Keratinocyte (primary cell): ENCODE measurements around the gene CEACAM6. TPM values are rescaled to one million over a fixed set of nuclear protein-coding genes. Genes with fewer than 3 reads are reported as not detected.

ENCODE experiments used
- DNase-seq: peaks from one replicate; pipeline ENCODE4 v3.0.0-alpha.2; 2011; ENCODE audit warnings: low read depth, missing footprints, low spot score
- FAIRE-seq: peaks from 2 replicates; lab custom pipeline; 2011; peaks lifted over from hg19 to GRCh38; lab: Jason Lieb, UNC
- H2AFZ ChIP-seq: 2 replicates; pipeline ENCODE4 v1.6.0; 2012; ENCODE audit warnings: low read length, control low read depth, inconsistent platforms; ENCODE audit not compliant: control insufficient read depth
- H3K27ac ChIP-seq: 2 replicates; pipeline ENCODE4 v1.5.1; 2011; ENCODE audit warnings: low read length; ENCODE audit not compliant: control insufficient read depth, insufficient read depth
- H3K27me3 ChIP-seq: 3 replicates; pipeline ENCODE4 v1.6.0; 2011; ENCODE audit warnings: low read length; ENCODE audit not compliant: control insufficient read depth, insufficient read depth; ENCODE audit errors: extremely low read depth
- H3K36me3 ChIP-seq, 2 experiments: 2 replicates in 1 of 2; 3 replicates in 1 of 2; pipeline ENCODE4 v1.5.1; 2011; ENCODE audit warnings: low read length in 2 of 2, mild to moderate bottlenecking in 1 of 2; ENCODE audit not compliant: control insufficient read depth in 2 of 2, insufficient read depth in 2 of 2; ENCODE audit errors: extremely low read depth in 1 of 2
- H3K4me1 ChIP-seq: 3 replicates; pipeline ENCODE4 v1.5.1; 2011; ENCODE audit warnings: low read length; ENCODE audit not compliant: control insufficient read depth, insufficient read depth; ENCODE audit errors: extremely low read depth
- H3K4me2 ChIP-seq: 3 replicates; pipeline ENCODE4 v1.6.0; 2011; ENCODE audit warnings: low read depth, low read length; ENCODE audit not compliant: control insufficient read depth, insufficient read depth; ENCODE audit errors: extremely low read depth
- H3K4me3 ChIP-seq, 3 experiments: fragments of 200-600 bp in 1 of 3; sonication (generic) in 1 of 3; 2 replicates in 2 of 3; 3 replicates in 1 of 3; pipeline ENCODE4 v1.5.1; 2011 to 2016; ENCODE audit warnings: low read length in 3 of 3, mild to moderate bottlenecking in 3 of 3, control low read depth in 2 of 3, inconsistent platforms in 1 of 3, low read depth in 1 of 3, mixed read lengths in 1 of 3, mixed run types in 1 of 3, moderate library complexity in 1 of 3; ENCODE audit not compliant: control insufficient read depth in 2 of 3, insufficient read depth in 2 of 3; ENCODE audit errors: extremely low read depth in 1 of 3
- H3K79me2 ChIP-seq: 2 replicates; pipeline ENCODE4 v1.6.0; 2012; ENCODE audit warnings: low read length; ENCODE audit not compliant: control insufficient read depth, insufficient read depth
- H3K9ac ChIP-seq: 3 replicates; pipeline ENCODE4 v1.6.0; 2011; ENCODE audit warnings: low read length; ENCODE audit not compliant: control insufficient read depth, insufficient read depth; ENCODE audit errors: extremely low read depth
- H3K9me1 ChIP-seq: 3 replicates; pipeline ENCODE4 v1.6.0; 2011; ENCODE audit warnings: low read length; ENCODE audit not compliant: control insufficient read depth, insufficient read depth; ENCODE audit errors: extremely low read depth
- H3K9me3 ChIP-seq: 2 replicates; pipeline ENCODE4 v1.5.1; 2012; ENCODE audit warnings: low read depth, low read length; ENCODE audit not compliant: control insufficient read depth
- H4K20me1 ChIP-seq: 3 replicates; pipeline ENCODE4 v1.6.0; 2011; ENCODE audit warnings: low read length; ENCODE audit not compliant: control insufficient read depth, insufficient read depth; ENCODE audit errors: extremely low read depth
- EZH2 ChIP-seq: IDR thresholded peaks from one replicate; pipeline ENCODE4 v1.6.1; 2012; ENCODE audit warnings: inconsistent platforms, mild to moderate bottlenecking, low read length, moderate library complexity
- dilution Hi-C: fragments of 300-500 bp; cut with MboI; formaldehyde crosslinking; loops from one replicate; pipeline ENCODE4 v1.7.0; 2020; ENCODE audit warnings: low sequenced_read_pairs; ENCODE audit not compliant: extremely low pct_ligation_motif_present
- polyA plus RNA-seq, 5 experiments: library from polyadenylated mRNA; depleted of rRNA in 3 of 5; stranded (reverse) in 3 of 5; stranded (forward) in 1 of 5; unstranded in 1 of 5; fragments of >200 nt; gene quantifications; 1 replicate in 1 of 5; 2 replicates in 3 of 5; 3 replicates in 1 of 5; pipeline versions ENCODE4 v1.2.1 to v1.2.3, GENCODE V29; 2011 to 2012; ENCODE audit warnings: missing spikeins in 2 of 5, low read depth in 1 of 5, low replicate concordance in 1 of 5
- TF ChIP-seq, protein P1 (sequence below), 3 experiments: IDR thresholded peaks in 1 of 3; conservative IDR thresholded peaks in 1 of 3; optimal IDR thresholded peaks in 1 of 3; 2 replicates in 2 of 3; 3 replicates in 1 of 3; pipeline versions ENCODE3 to v1.5.1; 2011; ENCODE audit warnings: low read length in 3 of 3, mild to moderate bottlenecking in 3 of 3, moderate library complexity in 2 of 3, control low read depth in 1 of 3, inconsistent platforms in 1 of 3; ENCODE audit not compliant: insufficient read depth in 2 of 3; ENCODE audit errors: extremely low read depth in 1 of 3

Gene CEACAM6
- polyA plus RNA-seq, 1 donor (not counting 4 experiments of a cell fraction or from before 2014, with no cell fraction given) = 1.00 TPM

DNA sequence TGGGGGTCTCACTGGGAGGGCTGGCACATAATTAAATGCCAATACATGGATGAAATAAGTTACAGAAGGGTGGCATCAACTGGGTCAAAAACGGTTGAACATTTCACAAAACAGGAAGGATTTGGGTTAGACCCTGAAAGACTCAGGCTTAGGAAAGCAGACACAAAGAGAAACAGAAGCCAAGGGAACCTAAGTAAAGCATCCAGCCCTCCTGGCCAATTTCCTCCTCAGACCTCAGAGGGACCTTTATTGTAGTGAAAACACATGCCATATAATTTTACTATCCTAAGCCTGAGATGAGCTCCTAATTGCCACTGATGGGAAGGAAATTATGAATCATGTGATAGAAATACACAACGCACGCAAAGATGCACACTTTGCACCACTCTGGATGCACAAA lies 29.0 kb downstream of the CEACAM6 start:
- H3K27ac ChIP-seq = no peak overlapping the region
- H3K27me3 ChIP-seq = peaks cover 27% of the 10 kb centered on the region
- no peak overlapping the region for H3K9ac ChIP-seq
- no peaks in the 10 kb centered on the region for H3K9me3 ChIP-seq
- H4K20me1 ChIP-seq = no peaks in the 10 kb centered on the region
- H3K4me3 ChIP-seq = no peak overlapping the region
- H3K4me1 ChIP-seq = no peaks in the 10 kb centered on the region
- H3K36me3 ChIP-seq = no peaks in the 10 kb centered on the region
- DNase-seq = no peak
- no peak overlapping the region for H2AFZ ChIP-seq
- no peaks in the 10 kb centered on the region for H3K79me2 ChIP-seq
- H3K9me1 ChIP-seq = no peaks in the 10 kb centered on the region
- dilution Hi-C loops = no loop called here
- FAIRE-seq = no peak
- no peak overlapping the region for H3K4me2 ChIP-seq
- TF ChIP-seq EZH2 = no peak
- TF ChIP-seq, protein P1, sequence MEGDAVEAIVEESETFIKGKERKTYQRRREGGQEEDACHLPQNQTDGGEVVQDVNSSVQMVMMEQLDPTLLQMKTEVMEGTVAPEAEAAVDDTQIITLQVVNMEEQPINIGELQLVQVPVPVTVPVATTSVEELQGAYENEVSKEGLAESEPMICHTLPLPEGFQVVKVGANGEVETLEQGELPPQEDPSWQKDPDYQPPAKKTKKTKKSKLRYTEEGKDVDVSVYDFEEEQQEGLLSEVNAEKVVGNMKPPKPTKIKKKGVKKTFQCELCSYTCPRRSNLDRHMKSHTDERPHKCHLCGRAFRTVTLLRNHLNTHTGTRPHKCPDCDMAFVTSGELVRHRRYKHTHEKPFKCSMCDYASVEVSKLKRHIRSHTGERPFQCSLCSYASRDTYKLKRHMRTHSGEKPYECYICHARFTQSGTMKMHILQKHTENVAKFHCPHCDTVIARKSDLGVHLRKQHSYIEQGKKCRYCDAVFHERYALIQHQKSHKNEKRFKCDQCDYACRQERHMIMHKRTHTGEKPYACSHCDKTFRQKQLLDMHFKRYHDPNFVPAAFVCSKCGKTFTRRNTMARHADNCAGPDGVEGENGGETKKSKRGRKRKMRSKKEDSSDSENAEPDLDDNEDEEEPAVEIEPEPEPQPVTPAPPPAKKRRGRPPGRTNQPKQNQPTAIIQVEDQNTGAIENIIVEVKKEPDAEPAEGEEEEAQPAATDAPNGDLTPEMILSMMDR (optimal IDR thresholded peaks at IDR 0.05 in 1 of 3, IDR thresholded peaks at IDR 0.05 in 1 of 3, conservative IDR thresholded peaks at IDR 0.05 in 1 of 3; ENCODE audit: extremely low read depth in 1 of 3, insufficient read depth in 2 of 3, low read length in 3 of 3) = no peak

DNA sequence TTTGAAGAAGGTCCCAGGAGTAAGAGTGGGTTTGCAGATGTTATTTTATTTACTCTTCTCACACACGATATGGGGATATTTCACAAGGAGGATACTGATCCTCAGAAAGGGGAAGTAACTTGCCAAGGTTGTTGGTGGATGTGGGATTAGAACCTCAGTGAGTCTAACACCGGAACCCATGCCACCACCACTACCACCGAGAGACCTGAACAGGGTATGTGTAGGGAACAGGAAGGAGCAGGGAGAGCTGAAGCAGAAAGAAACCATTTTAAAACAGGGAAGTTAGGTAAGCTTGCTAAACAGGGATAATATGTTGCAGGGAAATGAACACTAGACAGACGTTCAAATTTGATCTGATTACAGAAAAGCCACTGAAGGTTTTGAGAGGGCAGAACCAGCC lies 29.4 kb downstream of the CEACAM6 start:
- Histone ChIP-seq H2AFZ (no peak overlapping the region), H3K36me3 (no peaks in the 10 kb centered on the region), H3K9ac (no peak overlapping the region), H3K4me1 (no peaks in the 10 kb centered on the region), H3K79me2 (no peaks in the 10 kb centered on the region), H3K27ac (no peak overlapping the region), H3K9me1 (no peaks in the 10 kb centered on the region), H3K27me3 (peaks cover 27% of the 10 kb centered on the region), H3K9me3 (no peaks in the 10 kb centered on the region), H4K20me1 (no peaks in the 10 kb centered on the region), H3K4me3 (no peak overlapping the region), H3K4me2 (no peak overlapping the region)
- DNase-seq (no peak), FAIRE-seq (no peak)
- dilution Hi-C loops = no loop called here
- TF ChIP-seq, protein P1 (optimal IDR thresholded peaks at IDR 0.05 in 1 of 3, IDR thresholded peaks at IDR 0.05 in 1 of 3, conservative IDR thresholded peaks at IDR 0.05 in 1 of 3; ENCODE audit: extremely low read depth in 1 of 3, insufficient read depth in 2 of 3, low read length in 3 of 3) = no peak
- no peak for TF ChIP-seq EZH2
